Renal cortex interstitium (tissue), 11 donors: ENCODE data around the gene ODC1. TPM values are rescaled to one million over a fixed set of nuclear protein-coding genes. Genes with fewer than 3 reads are reported as not detected.

Experiments
- DNase-seq, 11 donors: peaks; one replicate each; pipeline ENCODE4 v3.0.0-alpha.2; 2013; ENCODE audit warnings: low read depth in 9 of 11, low spot score in 4 of 11; ENCODE audit errors: extremely low read depth in 1 of 11
- polyA plus RNA-seq, 3 donors: library from polyadenylated mRNA; unstranded; fragments of 120-200 nt; gene quantifications; one replicate each; pipeline ENCODE4 v1.2.1, GENCODE V29; 2013; ENCODE audit not compliant: insufficient read length in 3 of 3

The ODC1 gene
- polyA plus RNA-seq, 3 donors, result 395 to 463 (median 445) TPM

- DNase-seq, result no peak
Measured at GRCh38 chr2:10427618-10427949, 20.5 kb downstream of the ODC1 start.

GRCh38 chr2:10426726-10427617 is 21.2 kb downstream of the ODC1 start:
- peak in 1 of 11 donors; percentile 67 for DNase-seq

- DNase-seq, result no peak
Measured at GRCh38 chr2:10425699-10426098, 22.4 kb downstream of the ODC1 start.

- DNase-seq, result no peak
Measured at GRCh38 chr2:10424916-10425505, 23.1 kb downstream of the ODC1 start.

- no peak for DNase-seq
Measured at GRCh38 chr2:10424051-10424450, 24.1 kb downstream of the ODC1 start.

- DNase-seq, result no peak
Measured at GRCh38 chr2:10423400-10423774, 24.7 kb downstream of the ODC1 start.

GRCh38 chr2:10422732-10423399 is 25.3 kb downstream of the ODC1 start:
- no peak for DNase-seq

GRCh38 chr2:10422251-10422650 is 25.9 kb downstream of the ODC1 start:
- DNase-seq, result no peak

GRCh38 chr2:10419553-10420257 is 28.4 kb downstream of the ODC1 start:
- no peak for DNase-seq

- no peak for DNase-seq
Measured at GRCh38 chr2:10417551-10418335, 30.4 kb downstream of the ODC1 start.

GRCh38 chr2:10415640-10416039 is 32.5 kb downstream of the ODC1 start:
- DNase-seq, result no peak

GRCh38 chr2:10415048-10415447 is 33.1 kb downstream of the ODC1 start:
- DNase-seq, result no peak

GRCh38 chr2:10414591-10414990 is 33.5 kb downstream of the ODC1 start:
- DNase-seq, result no peak

- no peak for DNase-seq
Measured at GRCh38 chr2:10413991-10414451, 34.1 kb downstream of the ODC1 start.

GRCh38 chr2:10413503-10413902 is 34.6 kb downstream of the ODC1 start:
- no peak for DNase-seq

- no peak for DNase-seq
Measured at GRCh38 chr2:10412380-10412779, 35.7 kb downstream of the ODC1 start.

GRCh38 chr2:10411557-10411956 is 36.6 kb downstream of the ODC1 start:
- DNase-seq, result no peak

GRCh38 chr2:10410823-10411437 is 37.2 kb downstream of the ODC1 start:
- no peak for DNase-seq
